OCI-LY3 (cell line): Measurements from ENCODE around the gene C13orf46.

Source experiments
- CTCF ChIP-seq: fragments of 200-600, 300-600 bp; sonication (generic); IDR thresholded peaks from 2 replicates; pipeline ENCODE4 v1.5.1; 2014; ENCODE audit warnings: antibody characterized with exemption, low read length, low read depth
- EZH2phosphoT487 ChIP-seq: fragments of 200-600 bp; shearing (Covaris generic); IDR thresholded peaks from 2 replicates; pipeline ENCODE4 v1.6.1; 2018; ENCODE audit warnings: antibody characterized with exemption, mixed run types, low read depth

- no peak for TF ChIP-seq CTCF
- no peak for TF ChIP-seq EZH2phosphoT487
Measured at GRCh38 chr13:113937073-113937472, 36.8 kb downstream of the C13orf46 start.
